Activated CD4-positive, alpha-beta T cell treated with anti-CD3 and anti-CD28 coated beads for 24 hours (primary cell): ENCODE data around the gene PLPPR2.
"Not testable (repeated sequence)": the region's sequence is repeated elsewhere in the genome, so short reads cannot be mapped to it uniquely, and the experiment has no call there.

Experiments
- DNase-seq, 2 donors: peaks; one replicate each; pipeline ENCODE4 v3.0.0-alpha.2; 2020; ENCODE audit warnings: low read depth in 2 of 2

Gene PLPPR2

DNA sequence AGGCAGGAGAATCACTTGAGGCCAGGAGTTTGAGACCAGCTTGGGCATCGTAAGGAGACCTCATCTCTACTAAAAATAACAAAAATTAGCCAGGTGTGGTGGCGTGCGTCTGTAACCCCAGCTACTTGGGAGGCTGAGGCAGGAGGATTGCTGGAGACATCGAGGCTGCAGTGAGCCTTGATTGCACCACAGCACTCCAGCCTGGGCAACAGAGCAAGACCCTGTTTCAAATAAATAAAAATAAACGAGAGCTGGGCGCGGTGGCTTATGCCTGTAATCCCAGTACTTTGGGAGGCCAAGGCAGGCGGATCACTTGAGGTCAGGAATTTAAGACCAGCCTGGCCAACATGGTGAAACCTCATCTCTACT lies 15.1 kb upstream of the PLPPR2 start:
- DNase-seq, result not testable (repeated sequence)

DNA sequence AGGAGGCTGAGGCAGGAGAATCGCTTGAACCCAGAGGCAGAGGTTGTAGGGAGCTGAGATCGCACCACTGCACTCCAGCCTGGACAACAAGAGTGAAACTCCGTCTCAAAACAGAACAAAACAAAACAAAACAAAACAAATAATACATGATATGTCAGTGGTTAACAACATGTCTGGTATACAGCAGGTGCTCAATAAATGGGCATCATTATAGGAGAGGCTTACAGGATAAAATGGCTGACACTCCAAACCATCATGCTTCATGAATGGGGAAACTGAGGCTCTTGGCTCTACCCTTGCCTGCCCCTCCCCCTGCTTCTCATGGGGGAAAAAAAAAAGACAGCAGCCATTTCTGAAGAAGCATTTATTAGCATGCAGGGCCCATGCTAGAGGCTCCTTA lies 12.8 kb upstream of the PLPPR2 start:
- DNase-seq, result no peak

DNA sequence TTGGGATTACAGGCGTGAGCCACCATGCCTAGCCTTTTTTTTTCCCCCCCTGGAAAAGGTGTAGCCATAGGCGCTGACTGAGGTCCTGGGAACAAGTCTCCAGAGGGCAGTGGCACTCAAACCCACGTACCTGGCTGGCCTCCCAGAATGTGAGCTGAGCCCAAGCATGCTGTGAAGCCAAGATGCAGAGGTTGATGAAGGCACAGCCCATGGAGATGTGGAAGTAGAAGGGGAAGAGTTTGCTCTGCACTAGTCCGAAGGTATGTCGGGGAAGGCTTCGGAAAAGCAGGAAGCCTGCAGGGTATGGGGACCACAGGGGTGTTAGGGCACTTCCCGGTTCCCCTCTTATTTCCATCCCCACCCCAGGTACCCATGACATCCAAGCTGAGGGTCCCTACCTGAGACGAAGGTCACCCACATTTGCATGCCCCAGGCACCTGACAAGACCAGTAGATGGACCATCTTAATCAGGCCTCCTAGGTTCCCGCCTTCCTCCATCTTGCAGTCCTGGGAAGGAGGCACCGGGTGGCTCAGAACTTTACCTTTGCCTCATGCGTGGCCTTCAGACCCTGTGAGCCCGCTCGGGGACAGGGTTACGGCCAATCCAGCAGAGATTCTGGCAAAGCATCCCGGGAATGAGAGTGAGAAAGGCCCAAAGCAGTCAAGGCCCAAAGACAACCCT lies 10.0 kb upstream of the PLPPR2 start:
- no peak for DNase-seq

DNA sequence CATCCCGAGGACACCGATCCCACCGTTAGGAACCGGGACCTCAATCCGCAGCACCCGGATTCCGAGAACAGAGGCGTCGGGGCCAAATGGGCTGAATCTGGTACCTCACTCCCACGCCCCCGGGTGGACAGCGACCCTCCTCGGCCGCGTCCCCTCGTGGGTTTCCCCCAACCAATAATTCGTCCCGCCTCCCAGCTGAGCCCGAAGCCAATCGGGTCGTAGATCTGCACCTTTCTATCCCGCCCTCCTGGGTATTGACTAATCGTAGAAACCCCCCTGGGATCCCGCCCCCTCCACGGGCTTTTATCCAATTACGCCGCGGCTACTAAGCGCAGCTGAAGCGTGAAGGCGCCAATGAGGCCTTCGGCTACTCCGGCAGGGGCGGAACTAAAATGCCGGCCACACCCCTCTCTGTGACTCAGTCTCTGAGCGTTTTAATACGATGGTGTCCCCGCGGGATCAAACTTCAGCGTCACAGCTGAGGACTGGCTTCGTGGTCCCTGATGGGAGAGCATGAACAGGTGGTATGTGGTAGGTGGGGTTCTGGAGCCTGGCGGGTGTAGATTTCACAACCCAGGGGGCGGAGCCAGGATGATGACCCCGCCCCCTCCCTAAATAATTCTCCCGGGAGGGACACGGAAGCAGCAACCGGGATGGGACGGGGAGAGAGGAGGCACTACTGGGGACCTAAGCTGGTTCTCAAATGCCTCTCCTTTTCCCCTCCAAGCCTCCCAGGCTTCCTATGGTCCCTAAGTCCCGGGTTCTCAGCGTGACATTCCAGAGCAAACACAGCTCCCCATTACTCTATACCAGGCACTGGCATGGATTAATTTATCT lies 8.9 kb upstream of the PLPPR2 start, which contains the start of the genes CCDC159 and TMEM205:
CCDC159 (plus strand) TSS at position 416 of the 837 bp plus-strand sequence; CDS start at position 504, 88 bp downstream.
TMEM205 (minus strand) TSS at position 165 of the 837 bp plus-strand sequence. CDS start 649 bp downstream, outside the sequence.
- DNase-seq, result peak; percentile 97 to 98

DNA sequence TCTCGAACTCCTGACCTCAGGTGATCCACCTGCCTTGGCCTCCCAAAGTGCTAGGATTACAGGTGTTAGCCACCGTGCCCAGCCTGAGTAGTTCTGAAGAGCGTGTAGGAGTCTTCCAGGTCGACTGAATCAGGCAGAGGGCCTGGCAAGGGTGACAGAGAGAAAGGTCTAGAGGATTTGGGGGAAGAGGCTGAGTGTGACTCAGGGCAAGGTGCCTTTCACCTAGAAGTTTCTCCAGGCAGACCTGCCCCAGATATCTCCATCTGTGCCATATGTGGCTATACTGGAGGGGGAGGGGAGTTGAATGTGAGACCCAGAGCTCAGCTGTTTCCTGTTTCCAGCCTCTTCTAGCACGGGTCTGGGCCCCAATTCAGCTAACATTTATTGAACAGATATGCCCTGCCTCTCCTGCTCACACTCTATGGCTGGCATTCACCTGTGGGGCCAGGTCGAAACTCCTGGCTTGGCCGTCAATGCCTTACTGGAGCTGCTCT lies 7.6 kb upstream of the PLPPR2 start:
- DNase-seq, result no peak

DNA sequence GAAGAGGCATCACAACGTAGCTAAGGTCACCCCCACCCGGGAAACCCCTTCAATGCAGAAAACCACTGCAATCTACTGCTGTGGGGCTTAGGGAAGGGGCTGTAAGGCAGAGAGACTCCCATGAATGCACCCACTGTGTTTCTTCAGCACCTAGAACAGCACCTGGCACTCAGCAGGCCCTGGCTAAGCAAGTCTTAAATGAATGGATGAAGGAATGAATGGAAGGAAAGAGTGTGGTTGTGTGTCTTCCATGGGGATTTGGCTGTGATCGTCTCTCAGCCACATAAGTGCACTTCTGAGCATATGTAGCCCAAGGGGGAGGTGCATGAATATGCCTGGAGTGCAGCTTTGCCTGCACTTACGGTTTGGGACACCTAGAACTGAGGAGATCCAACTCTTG lies 6.1 kb upstream of the PLPPR2 start:
- no peak for DNase-seq

DNA sequence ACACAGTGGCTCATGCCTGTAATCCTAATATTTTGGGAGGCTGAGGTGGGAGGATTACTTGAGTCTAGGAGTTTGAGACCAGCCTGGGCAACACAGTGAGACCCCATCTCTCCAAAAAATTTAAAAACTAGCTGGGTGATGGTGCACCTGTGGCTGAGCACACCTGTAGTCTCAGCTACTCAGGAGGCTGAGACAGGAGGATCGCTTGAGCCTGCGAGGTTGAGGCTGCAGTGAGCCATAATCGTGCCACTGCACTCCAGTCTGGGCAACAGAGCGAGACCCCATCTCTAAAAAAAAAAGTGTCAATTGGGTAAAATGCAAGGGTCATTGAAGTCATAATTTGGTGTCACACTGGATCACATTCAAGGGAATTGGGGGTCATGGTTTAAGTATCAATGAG lies 1.1 kb upstream of the PLPPR2 start:
- not testable (repeated sequence) for DNase-seq

DNA sequence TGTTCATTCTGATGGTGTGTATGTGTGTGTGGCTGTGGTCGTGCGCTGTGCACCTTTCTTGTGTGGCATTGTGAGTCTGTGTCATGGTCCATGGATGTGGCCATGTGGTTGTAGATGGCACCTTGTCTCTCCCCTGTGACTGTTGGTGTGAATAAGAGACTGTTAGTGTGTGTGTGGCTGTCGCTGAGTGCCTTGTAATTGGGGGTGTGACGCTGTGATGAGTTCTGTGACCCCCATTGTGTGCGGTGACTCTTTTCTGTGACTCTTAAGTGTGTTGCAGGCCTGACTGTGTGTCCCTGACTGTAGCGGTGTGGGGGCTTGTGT lies 804 bp downstream of the PLPPR2 start:
- no peak for DNase-seq

DNA sequence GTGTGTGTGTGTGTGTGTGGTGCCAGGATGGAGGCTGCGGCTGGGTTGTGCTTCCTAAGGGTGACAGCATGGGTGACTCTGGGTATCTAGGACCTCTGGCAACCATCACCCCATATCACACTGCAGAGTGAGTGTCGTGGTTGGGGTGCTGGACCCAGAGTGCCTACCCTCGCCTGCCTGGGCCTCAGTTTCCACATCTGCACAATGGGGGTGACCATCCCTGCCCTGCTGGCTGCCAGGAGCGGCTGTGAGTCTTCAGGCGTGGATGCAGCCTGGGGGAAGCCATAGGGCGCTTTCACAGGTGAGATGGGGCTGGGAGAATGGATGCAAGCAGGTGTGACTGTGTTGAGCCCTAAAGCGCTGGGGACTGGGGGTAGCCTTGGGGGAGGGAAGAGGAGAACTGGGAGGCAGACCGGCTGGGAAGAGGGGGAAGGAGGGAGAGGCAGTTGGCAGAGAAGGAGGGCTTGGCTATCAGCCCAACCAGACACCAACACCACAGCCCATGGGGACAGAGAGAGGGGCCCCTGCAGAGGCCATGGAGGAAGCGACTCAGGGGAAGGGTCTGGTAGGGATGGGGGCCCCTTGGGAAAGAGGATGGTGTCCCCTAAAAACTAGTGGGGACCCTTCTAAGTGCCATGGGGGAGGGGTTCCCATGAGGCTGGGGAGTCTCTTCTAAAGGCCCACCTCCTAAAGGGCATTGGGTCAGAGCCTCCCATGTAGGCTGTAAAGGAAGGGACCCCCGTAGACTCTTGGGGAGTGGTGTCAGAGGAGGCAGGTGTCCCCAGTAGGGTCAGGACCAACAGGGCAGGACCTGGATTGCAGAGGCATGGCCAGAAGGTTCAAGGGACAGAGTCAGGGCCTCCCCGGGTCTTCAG lies 1.7 kb downstream of the PLPPR2 start:
- no peak for DNase-seq

DNA sequence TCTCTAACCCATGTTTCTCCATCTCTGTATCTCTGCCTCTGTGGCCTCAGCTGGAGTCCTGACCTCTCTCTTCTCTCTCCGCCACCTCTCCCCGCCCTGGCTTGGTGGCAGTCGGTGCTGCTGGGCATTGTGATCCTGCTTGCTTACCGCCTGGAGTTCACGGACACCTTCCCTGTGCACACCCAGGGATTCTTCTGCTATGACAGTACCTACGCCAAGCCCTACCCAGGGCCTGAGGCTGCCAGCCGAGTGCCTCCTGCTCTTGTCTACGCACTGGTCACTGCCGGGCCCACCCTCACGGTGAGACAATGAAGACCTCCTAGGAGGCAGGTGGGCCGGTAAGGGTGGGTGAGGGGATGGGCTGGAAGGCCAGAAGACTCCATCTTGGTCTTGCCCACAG lies 4.2 kb downstream of the PLPPR2 start:
- DNase-seq, result no peak

DNA sequence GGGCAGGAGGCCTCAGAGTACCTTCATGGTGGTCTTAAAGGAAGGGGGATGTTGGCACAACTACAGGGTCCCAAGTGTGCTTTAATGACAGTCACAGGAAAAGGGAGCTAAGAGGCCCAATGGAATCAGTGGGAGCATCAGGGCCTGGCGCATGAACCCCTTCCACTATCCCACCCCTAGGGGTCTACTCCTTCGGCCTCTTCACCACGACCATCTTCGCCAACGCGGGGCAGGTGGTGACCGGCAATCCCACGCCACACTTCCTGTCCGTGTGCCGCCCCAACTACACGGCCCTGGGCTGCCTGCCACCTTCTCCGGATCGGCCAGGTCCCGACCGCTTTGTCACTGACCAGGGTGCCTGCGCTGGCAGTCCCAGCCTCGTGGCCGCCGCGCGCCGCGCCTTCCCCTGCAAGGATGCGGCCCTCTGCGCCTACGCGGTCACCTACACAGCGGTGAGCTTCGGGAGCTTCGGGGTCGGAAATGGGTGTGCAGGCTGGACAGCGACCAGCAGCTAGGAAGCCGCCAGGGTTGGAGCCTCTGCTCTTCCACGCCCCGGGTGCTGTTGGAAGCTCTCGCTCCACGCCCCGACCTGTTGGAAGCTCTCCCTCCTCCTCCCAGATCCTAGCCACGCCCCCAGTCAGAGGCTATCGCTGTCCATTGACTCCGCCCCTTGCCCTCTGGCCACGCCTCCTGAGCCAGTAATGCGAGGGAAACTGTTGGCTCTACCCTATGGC lies 6.0 kb downstream of the PLPPR2 start:
- no peak for DNase-seq

DNA sequence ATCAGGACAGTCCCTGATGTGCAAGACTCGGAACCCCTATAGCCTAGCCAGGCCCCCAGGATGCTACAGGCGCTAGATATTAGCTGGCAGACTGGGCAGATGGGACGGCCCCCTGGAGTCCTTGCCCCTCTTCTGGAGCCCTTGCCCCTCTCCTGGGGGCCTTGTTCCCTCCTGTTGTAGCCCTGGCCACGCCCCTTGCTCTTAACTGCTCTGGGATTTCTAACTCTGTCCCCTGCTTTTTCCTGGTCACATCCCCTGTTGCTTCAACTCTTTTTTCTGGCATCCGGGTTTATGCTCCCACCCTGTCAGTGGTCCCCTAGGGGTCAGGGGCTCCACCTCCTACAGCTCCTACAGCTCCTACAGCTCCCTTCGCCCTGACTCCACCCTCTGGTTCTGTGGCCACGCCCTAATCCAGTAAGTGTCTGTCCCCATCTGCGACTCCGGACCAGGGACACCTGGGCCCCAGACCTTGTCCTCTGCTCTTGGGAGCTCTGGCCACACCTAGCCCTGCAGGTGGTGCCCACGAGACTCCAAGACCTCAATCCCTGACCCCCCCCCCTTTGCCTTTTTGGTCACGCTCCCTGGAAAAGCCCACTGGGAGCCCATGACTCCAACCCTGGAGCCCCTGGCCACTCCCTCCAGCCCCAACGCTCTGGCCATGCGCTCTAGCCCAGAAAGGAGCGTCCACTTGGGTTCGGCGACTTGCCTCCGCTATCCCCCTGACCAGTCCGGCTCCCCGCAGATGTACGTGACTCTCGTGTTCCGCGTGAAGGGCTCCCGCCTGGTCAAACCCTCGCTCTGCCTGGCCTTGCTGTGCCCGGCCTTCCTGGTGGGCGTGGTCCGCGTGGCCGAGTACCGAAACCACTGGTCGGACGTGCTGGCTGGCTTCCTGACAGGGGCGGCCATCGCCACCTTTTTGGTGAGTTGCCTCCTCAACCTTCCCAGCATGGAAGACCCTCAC lies 6.8 kb downstream of the PLPPR2 start:
- DNase-seq, result no peak

DNA sequence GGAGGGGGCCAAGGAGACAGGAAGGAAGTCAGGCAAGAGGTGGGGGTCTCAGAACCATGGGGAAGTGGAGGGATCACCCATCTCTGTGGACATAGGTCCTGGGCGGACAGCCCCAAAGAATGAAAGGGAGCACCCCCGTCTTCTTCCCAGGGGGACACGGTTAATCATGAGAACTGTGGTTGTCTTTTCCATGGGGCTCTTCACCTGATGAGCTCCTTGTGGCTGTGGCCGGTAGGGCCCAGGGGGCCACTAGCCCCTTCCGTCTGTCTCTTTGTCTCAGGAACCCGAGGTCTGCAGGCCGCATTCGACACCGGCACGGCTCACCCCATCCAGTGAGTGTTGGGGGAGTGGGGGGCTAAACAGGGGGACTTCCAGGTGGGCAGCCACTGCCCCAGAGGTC lies 8.6 kb downstream of the PLPPR2 start:
- no peak for DNase-seq

DNA sequence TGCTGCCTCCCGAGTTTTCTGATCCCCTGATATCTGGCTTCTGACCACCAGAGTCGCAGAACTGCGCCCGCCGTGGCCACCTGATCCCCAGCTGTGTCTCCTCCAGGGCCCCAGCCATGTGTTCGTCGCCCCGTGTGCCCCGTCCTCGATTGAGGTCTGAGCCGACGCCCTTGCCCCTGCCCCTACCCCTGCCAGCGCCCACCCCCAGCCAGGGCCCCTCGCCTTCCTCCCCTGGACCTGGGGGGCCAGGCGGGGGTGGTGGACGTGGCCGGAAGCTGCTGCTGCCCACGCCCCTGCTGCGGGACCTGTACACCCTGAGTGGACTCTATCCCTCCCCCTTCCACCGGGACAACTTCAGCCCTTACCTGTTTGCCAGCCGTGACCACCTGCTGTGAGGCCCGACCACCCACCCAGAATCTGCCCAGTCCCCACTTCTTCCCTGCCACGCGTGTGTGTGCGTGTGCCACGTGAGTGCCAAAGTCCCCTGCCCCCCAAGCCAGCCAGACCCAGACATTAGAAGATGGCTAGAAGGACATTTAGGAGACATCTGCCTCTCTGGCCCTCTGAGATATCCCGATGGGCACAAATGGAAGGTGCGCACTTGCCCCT lies 9.2 kb downstream of the PLPPR2 start:
- no peak for DNase-seq

DNA sequence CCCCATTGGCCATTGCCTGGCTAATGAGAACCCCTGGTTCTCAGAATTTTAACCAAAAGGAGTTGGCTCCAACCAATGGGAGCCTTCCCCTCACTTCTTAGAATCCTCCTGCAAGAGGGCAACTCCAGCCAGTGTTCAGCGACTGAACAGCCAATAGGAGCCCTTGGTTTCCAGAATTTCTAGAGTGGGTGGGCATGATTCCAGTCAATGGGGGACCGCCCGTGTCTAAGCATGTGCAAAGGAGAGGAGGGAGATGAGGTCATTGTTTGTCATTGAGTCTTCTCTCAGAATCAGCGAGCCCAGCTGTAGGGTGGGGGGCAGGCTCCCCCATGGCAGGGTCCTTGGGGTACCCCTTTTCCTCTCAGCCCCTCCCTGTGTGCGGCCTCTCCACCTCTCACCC lies 9.7 kb downstream of the PLPPR2 start:
- DNase-seq, result no peak

DNA sequence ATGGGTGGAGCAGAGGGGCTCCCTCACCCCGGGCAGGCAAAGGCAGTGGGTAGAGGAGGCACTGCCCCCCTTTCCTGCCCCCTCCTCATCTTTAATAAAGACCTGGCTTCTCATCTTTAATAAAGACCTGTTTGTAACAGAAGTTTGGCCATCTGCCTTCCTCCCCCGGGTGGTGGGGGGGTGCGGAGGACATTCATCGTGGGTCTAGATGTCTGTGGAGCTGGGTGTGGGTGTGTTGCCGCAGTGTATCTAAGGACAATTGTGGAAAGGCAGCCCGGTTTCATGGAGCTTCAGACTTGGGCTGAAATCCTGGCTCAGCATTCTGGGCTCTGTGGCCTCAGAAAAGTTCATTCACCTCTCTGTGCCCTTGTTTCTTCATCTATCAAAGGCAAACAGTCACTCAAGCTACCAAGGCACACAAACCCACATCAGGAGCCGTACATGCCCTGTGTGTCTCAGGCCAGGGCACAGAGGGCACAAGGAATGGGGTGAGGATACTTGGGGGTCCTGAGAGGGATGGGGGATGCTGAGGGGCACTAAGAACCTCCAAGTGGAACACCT lies 10.4 kb downstream of the PLPPR2 start:
- no peak for DNase-seq

DNA sequence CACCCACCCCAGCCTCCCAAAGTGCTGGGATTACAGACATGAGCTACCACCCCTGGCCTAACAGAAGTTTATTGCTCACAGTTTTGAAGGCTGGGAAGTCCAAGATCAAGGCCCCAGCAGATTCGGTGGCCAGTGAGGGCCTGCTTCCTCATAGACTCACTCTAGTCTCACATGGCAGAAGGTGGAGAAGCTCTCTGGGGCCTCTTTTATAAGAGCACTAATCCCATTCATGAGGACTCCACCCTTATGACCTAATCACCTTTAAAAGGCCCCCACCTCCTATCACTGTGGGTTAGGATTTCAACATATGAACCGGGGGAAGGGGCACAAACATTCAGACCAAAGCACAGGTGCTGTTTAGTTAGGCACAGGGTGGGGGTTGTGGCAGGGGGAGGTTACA lies 12.3 kb downstream of the PLPPR2 start:
- DNase-seq, result no peak

DNA sequence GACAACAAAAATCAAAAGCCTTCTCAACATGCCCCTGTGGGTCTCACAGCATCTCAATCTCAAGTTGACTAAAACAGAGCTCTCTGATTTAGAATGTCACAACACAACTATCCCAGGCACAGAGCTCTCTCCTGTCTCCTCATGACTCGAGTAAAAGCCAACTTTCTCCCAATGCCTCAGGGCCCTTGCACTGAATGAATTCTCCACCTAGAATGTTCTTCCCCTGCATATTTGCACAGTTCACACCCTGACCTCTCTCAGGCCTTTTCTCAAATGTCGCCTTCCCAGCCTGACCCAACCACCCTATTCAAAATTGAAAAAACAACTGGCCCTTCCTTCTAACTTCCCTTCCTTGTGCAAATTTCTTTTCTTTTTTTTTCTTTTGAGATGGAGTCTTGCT lies 15.5 kb downstream of the PLPPR2 start:
- DNase-seq, result no peak

DNA sequence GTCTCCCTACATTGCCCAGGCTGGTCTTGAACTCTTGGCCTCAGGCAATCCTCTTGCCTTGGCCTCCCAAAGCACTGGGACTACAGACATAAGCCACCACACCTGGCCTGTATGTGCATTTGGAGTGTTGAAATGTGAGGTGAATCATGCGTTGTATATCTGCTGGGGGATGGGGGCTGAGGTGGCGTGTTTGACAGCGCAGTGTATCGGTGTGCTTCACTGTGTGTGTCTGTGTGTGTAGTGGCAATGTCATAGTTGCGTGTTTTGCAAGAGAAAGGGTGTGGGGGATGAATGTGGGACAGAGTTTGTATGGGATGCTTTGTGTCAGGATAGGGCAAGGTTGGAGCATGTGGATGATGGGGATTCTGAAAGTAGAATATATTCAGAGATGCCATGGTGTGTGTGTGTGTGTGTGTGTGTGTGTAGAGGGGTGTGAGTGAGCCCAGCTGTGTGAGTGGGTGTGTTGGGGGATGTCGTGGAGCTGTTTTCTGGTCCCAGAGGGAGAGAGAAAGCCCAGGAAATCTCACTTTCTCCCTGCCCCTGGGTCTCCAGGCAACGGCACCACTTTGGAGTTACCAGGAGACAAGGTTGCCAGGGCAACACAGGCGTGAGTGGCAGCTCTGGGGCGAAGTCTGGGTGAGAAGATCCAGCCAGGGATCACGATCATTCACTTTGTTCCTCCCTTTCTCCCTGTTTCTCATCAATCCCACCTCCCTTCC lies 18.1 kb downstream of the PLPPR2 start:
- DNase-seq, result no peak
